ENCODE data around the gene SMAD1.
"Not testable (repeated sequence)": the region's sequence is repeated elsewhere in the genome, so short reads cannot be mapped to it uniquely, and the experiment has no call there.

SMAD1 gene

DNA sequence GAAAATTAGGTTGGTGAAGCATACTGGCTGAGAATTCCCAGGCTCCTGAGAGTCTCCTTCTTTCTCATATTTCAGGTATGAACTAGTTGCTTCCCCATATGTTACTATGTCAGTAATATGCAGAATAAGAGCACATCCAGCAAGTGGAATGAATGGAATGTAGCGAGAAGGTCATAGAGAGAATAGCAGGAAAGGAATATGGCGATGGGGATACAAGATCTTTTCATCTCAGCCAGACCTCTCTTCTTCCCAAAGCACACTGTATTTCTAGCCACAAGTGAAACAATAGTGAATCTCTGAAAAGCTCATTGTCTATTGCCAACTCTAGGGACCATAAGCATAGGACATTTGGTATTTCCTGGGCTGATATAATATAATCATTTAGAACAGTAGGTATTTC lies 82.9 kb downstream of the SMAD1 start:
- DNase-seq (ENCODE audit: low spot score), result no peak

DNA sequence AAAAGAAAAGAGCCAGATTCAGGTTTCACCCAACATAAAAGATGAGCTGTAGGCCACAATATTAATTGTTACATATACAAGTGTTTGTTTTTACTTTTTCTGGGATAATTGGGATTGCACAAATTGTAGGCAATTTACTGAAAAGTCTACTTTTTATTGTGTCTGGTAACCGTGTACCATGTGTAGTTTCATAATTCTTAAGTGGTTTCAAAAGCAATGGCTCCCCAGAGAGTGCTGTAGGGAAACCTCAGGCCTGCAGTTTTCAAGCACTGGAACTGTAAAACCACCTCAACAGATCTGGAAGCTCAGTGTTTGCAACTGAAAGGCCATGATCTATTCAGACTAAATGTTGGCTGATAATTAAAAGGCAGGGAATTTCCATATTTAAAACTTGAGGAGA lies 83.7 kb downstream of the SMAD1 start:
- no peak for DNase-seq (ENCODE audit: low spot score)

DNA sequence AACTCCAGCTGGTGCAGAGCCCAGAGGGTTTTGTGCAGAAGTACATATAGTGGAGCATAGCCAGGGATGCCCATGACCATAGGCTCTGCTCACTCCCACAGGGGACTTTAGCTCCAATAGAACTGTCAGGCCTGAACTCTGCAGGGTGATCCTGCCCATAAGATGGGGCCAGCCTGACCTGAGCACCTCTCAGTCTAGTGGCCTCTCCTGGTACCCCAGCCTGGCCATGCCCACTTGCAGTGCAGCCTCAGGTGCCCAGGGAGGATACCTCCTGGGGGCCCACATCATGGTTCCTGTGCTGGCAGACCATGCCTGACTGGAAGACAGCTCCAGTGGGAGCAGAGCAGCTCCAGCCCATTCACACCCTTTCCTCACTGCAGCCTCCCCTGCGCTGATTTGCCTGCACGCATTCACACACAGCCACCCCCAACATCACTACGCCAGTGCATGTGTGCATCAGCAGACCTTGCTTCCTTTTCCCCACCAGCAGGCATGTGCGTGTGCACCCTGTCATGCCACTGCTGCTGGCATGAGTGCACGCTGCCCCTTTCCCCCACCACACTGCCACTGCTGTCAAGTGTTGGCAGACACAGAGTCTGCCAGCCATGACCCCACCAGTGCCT lies 84.5 kb downstream of the SMAD1 start:
- no peak for DNase-seq (ENCODE audit: low spot score)

DNA sequence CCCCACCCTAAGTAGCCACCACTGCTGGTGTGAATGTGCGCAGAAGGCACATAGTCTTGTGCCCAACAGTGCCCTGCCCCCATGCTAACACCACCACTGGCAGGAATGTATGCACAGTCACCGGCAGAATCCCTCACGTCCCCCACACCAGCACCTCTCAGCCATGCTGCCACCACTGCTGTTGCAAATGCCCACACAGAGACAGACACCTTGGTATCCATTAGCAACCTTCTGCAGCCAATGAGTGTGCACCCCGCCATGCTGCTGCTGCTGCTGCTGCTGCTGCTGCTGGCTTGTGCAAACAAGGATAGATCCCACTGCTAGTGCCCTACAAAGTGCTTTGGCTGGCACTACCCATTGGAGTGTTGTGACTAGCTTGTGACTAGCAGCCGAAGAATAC lies 85.1 kb downstream of the SMAD1 start:
- DNase-seq (ENCODE audit: low spot score), result no peak

DNA sequence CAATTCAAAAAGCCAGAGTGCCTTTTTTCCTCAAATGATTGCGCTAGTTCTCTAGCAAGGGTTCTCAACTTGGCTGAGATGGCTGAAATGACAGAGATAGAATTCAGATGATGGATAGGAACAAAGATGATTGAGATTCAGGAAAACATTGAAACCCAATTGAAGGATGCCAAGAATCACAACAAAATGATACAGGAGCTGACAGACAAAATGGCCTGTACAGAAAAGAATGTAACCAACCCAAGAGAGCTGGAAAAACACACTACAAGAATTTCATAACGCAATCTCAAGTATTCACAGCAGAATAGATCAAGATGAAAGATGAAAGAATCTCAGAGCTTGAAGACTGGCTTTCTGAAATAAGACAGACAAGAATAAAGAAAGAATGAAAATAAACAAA lies 85.9 kb downstream of the SMAD1 start:
- no peak for DNase-seq (ENCODE audit: low spot score)

DNA sequence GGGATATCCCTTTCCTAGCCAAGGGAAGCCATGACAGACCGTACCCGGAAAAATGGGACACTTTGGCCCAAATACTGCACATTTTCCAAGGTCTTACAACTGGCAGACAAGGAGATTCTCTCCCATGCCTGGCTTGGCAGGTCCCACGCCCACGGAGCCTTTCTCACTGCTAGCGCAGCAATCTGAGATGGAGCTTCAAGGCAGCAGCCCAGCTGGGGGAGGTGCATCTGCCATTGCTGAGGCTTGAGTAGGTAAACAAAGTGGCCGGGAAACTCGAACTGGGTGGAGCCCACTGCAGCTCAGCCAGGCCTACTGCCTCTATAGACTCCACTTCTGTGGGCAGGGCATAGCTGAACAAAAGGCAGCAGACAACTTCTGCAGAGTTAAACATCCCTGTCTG lies 92.9 kb downstream of the SMAD1 start:
- DNase-seq (ENCODE audit: low spot score), result not testable (repeated sequence)

DNA sequence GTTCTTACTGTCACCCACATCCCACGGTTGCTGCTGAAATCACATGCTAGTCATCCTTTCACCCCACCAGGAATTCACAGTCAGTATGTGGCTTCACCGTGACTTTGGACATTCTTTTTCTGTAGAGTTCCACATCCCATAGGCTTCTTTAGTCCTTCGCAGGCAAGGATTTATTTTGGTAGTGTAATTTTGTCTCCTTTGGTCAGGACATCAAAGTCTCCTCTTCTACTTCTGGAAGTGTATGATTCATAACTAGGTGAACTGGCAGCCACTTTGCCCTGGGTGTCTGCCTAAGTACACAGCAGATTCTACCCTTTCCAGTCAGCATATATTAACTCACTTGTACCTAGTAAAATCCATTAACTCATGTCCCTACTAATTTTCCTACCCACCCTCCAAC lies 99.3 kb downstream of the SMAD1 start:
- DNase-seq (ENCODE audit: low spot score), result no peak

DNA sequence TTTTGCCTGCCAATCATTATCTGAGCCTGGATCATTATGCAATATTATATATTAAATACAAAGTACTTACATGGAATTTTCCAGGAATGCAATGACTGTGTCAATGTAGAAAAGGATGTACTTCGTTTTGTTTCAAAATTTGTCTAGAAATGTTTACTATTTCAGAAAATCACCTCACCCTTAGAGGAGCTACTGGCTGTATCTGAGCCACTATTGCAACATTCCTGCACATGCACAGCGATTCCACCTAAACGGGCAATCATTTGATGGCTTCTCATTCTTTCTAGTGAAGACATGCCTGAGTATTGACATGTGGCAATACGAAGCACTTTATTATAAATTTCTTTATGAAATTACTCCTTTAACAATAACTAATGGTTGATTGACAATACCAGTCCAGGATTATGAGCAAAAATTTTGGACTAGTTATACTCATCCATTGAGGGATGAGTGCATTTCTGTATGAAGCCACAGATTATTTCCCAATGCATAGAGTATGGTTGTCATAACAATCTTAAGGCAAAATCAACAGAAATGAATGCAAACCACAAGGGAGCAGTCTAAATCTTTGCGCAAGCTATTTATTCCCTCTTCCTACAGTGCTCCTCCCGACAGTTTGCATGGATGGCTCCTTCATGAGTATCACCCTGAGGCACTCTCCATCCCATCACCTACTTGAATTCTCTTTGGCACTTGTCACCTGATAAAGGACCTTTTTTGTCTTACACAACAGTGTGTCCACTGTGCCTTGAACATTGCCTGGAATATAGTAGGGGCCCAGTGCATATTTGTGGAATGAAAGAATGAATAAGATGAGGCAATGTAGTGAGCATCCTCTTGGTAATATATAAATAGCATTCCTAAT lies 101.8 kb downstream of the SMAD1 start:
- DNase-seq (ENCODE audit: low spot score), result no peak

DNA sequence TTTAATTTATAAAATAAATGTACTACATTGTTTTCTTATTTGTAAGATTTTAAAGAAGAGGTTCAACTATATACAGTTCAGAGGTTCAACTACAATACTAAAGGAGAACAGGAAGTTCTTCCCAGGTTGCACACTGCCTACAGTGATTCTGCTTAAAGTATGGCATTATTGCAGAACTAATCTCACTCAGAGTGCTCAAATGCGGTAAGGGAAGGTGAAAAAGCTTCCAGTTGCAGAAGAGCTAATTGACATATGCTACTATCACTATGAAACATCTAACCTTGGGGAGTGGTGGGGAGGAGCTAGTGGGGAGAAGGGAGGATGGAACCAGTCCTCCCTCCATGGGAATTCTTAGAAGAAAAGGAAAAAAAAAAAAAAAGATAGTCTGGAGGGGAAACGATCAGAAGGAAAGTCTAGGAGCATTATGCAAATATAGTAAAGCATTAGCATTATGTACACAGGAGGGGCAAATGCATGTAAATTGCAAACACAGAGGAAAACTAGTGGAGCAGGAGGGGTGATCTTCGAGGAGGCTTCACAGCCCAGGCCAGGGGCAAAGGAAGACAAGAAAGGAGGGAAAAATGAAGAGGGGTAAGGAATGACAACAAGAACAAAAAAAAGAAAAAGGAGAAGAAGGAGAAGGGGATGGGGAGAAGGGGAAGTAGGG lies 105.6 kb downstream of the SMAD1 start:
- no peak for DNase-seq (ENCODE audit: low spot score)

DNA sequence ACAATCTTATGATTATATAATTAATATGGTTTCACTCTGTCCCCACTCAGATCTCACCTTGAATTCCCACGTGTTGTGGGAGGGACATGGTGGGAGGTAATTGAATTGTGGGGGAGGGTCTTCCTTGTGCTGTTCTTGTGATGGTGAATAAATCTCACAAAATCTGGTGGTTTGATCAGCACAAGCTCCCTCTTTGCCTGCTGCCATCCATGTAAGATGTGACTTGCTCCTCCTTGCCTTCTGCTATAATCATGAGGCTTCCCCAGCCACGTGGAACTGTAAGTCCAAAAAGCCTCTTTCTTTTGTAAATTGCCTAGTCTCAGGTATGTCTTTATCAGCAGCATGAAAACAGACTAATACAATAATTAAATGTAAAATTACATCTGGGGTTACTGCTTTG lies 107.7 kb downstream of the SMAD1 start:
- not testable (repeated sequence) for DNase-seq (ENCODE audit: low spot score)

DNA sequence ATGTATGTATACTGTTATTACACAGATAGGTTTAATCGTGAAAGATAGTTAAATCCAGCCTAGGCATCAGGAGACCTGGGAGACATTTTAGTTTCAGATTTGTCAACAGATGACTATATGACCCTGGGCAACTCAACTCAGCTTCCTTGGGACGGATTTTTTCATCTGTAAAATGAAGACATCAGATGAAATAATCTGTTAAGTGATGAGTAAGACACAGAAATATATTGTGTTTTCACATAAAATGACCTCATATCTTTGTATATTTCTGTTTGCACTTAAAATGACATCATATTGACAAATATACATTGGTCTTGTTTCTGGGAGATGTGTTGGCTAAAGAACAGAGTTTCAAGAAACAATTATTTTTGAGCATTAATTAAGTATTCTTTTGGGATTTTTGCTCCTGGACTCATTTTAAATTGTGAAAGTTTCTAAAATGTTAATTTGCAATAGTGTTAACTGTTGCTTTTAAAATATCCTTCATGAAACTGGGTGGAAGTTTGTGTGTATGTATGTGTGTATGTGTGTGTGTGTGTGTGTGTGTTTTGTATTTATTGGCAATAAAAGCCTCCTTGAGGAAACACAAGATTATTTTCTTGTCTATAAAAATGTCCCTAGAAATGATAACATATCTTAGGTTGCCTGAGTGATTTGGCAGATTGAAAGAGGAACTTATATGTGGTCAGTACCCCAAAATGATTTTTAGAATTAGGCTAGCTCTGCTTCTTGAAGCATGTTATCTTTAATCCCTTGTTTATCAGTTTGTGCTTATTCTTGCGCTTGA lies 108.5 kb downstream of the SMAD1 start:
- no peak for DNase-seq (ENCODE audit: low spot score)

DNA sequence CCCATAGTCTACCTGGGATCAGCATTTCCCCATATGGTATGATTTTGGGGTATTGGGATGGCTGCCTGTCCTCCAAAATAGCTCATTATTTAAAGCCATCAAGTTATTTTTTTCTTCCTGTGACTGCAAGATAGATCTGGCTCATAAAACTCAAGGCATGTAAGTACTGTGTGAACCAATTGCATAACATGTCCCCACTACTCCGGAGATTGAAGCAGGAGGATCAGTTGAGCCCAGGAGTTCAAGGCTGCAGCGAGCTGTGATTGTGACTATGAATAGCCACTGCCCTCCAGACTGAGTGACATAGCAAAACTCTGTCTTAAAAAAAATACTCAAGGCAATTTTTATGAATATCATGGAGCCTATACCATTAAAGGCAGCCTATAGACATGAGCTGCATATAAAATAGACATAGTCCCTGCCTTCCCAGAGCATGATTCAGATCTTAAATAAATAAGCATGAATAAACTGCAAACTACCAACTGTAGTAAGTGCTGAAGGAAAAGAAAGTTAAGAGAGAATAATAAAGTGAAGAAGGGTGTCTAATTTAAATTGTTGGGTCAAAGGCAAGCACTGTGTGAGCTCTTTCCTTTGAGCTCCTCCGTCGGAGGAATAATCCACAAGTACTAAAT lies 120.6 kb downstream of the SMAD1 start:
- DNase-seq (ENCODE audit: low spot score), result no peak

DNA sequence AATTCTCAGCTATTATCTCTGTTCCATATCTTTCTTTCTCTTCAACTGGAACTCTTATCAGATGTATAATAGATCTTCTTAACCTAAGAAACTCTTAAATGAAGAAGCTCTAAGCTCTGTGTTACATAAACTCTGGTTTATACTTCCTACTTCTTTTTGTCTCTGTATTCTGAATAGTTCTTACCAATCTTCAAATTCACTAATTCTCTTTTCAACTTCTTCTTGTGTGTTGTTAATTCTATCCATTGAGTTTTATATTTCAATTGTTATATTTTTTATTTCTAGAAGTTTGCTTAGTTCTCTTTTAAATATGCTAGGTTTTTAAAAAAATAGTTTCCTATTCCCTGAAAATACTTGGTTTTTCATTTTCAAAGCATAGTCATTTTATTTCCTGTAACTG lies 124.3 kb downstream of the SMAD1 start:
- DNase-seq (ENCODE audit: low spot score), result no peak
